HepG2 (cell line): Measurements from ENCODE around the gene GPR173. TPM values are rescaled to one million over a fixed set of nuclear protein-coding genes. Genes with fewer than 3 reads are reported as not detected.

Source experiments
- ATAC-seq: fragments of 200-7000 bp; cut with Tn5 transposase; 3 replicates; pipeline ENCODE4 v1.9.1; 2020; ENCODE audit warnings: mild to moderate bottlenecking, moderate library complexity
- BruUV-seq: library from RNA; stranded (reverse); fragments of 400-500 nt; replicated peaks from 2 replicates; lab custom pipeline; 2021; lab: Mats Ljungman, UMichigan
- CTCF ChIA-PET: fragments of 300-600 bp; formaldehyde crosslinking; extraction: SDS; loops from one replicate; lab custom pipeline; 2021; ENCODE audit warnings: low total read pairs, inconsistent platforms, low intra/inter-chr PET ratio; lab: Yijun Ruan, JAX
- POLR2A ChIA-PET: fragments of 350-600 bp; sonication (Branson Sonifier 250); formaldehyde crosslinking; loops from one replicate; lab custom pipeline; 2020; ENCODE audit warnings: antibody characterized with exemption, inconsistent platforms; lab: Yijun Ruan, JAX
- DNase-seq: peaks from one replicate; pipeline ENCODE4 v3.0.0-alpha.2; 2015; ENCODE audit warnings: low spot score
- FAIRE-seq: peaks from 3 replicates; lab custom pipeline; 2011; peaks lifted over from hg19 to GRCh38; lab: Jason Lieb, UNC
- H2AFZ ChIP-seq: one replicate; pipeline ENCODE4 v1.6.1; 2011; ENCODE audit warnings: low read length, inconsistent platforms
- H3K27ac ChIP-seq: fragments of 300-600 bp; 3 replicates; pipeline ENCODE4 v1.8.0; 2011; ENCODE audit warnings: mixed run types, mild to moderate bottlenecking, mixed read lengths, low read length, inconsistent platforms; ENCODE audit not compliant: insufficient read depth; ENCODE audit errors: extremely low read length
- H3K27me3 ChIP-seq, 2 experiments: fragments of 200-600 bp in 1 of 2; 2 replicates in 1 of 2; 3 replicates in 1 of 2; pipeline versions ENCODE4 v1.6.0 to v1.8.0; 2011; ENCODE audit warnings: low read length in 2 of 2, mild to moderate bottlenecking in 2 of 2, moderate library complexity in 2 of 2, inconsistent platforms in 1 of 2; ENCODE audit not compliant: insufficient read depth in 2 of 2, control insufficient read depth in 1 of 2
- H3K36me3 ChIP-seq, 2 experiments: fragments of 200-600 bp in 1 of 2; replicated peaks in 1 of 2; 2 replicates in 1 of 2; 3 replicates in 1 of 2; pipeline versions ENCODE4 v1.5.1 to v1.8.0; 2011; ENCODE audit warnings: low read length in 2 of 2, inconsistent platforms in 1 of 2; ENCODE audit not compliant: insufficient read depth in 2 of 2, control insufficient read depth in 1 of 2
- H3K4me1 ChIP-seq: 2 replicates; pipeline ENCODE4 v1.5.1; 2012; ENCODE audit warnings: low read length, inconsistent platforms; ENCODE audit not compliant: insufficient read depth
- H3K4me2 ChIP-seq: 2 replicates; pipeline ENCODE4 v1.6.0; 2011; ENCODE audit warnings: low read depth, low read length, inconsistent platforms
- H3K4me3 ChIP-seq, 3 experiments: fragments of 200-600 bp in 1 of 3; sonication (generic), shearing (Covaris generic) in 1 of 3; replicated peaks in 1 of 3; 2 replicates each; pipeline ENCODE4 v1.5.1; 2011 to 2016; ENCODE audit warnings: low read length in 3 of 3, inconsistent platforms in 2 of 3, low read depth in 2 of 3, mild to moderate bottlenecking in 2 of 3, control low read depth in 1 of 3, mixed read lengths in 1 of 3; ENCODE audit not compliant: insufficient read depth in 1 of 3
- H3K79me2 ChIP-seq: one replicate; pipeline ENCODE4 v1.6.1; 2011; ENCODE audit warnings: low read length, inconsistent platforms; ENCODE audit not compliant: insufficient read depth
- H3K9ac ChIP-seq: 2 replicates; pipeline ENCODE4 v1.6.0; 2011; ENCODE audit warnings: mild to moderate bottlenecking, low read depth, low read length, inconsistent platforms; ENCODE audit not compliant: insufficient read depth
- H3K9me3 ChIP-seq: 2 replicates; pipeline ENCODE4 v1.5.1; 2012; ENCODE audit warnings: mild to moderate bottlenecking, low read length
- H4K20me1 ChIP-seq: 2 replicates; pipeline ENCODE4 v1.6.0; 2011; ENCODE audit warnings: inconsistent platforms, mild to moderate bottlenecking, low read length, moderate library complexity; ENCODE audit not compliant: insufficient read depth
- CC2D1A ChIP-seq: sonication (generic); formaldehyde crosslinking; IDR thresholded peaks from 2 replicates; pipeline ENCODE4 v1.8.1; 2023; ENCODE audit warnings: mild to moderate bottlenecking, missing genetic modification reagents
- CREM ChIP-seq, 2 experiments: sonication (generic) in 1 of 2; formaldehyde crosslinking in 1 of 2; IDR thresholded peaks; 2 replicates each; pipeline versions ENCODE4 v1.4.0 to v1.6.1; 2016 to 2020; ENCODE audit warnings: antibody characterized with exemption in 1 of 2, mild to moderate bottlenecking in 1 of 2, missing genetic modification reagents in 1 of 2
- DNMT3B ChIP-seq: conservative IDR thresholded peaks from 2 replicates; pipeline ENCODE4 v1.6.1; 2016; ENCODE audit warnings: missing biosample characterization, control low read depth
- EED ChIP-seq: sonication (generic); formaldehyde crosslinking; IDR thresholded peaks from 2 replicates; pipeline ENCODE4 v1.5.0; 2020; ENCODE audit warnings: mild to moderate bottlenecking, missing genetic modification reagents
- EZH2 ChIP-seq: conservative IDR thresholded peaks from 2 replicates; pipeline ENCODE4 v1.6.1; 2012; ENCODE audit warnings: mild to moderate bottlenecking, low read depth, low read length, moderate library complexity
- HCFC1 ChIP-seq: fragments of 150-350 bp; IDR thresholded peaks from 2 replicates; pipeline ENCODE4 v1.6.1; 2014; ENCODE audit warnings: low read depth, low read length
- MXI1 ChIP-seq: IDR thresholded peaks from 3 replicates; pipeline ENCODE4 v1.6.1; 2012; ENCODE audit warnings: low read depth, low read length, inconsistent platforms, borderline replicate concordance
- NFYB ChIP-seq: sonication (generic); formaldehyde crosslinking; IDR thresholded peaks from 2 replicates; pipeline ENCODE4 v1.4.0; 2020; ENCODE audit warnings: missing genetic modification reagents
- NR2F6 ChIP-seq, 2 experiments: IDR thresholded peaks; 2 replicates each; pipeline ENCODE4 v1.6.1; 2016; ENCODE audit warnings: antibody characterized with exemption in 1 of 2, mild to moderate bottlenecking in 1 of 2
- TGIF2 ChIP-seq: IDR thresholded peaks from 2 replicates; pipeline ENCODE4 v1.6.1; 2016; ENCODE audit warnings: control low read depth, missing compliant biosample characterization
- THYN1 ChIP-seq: sonication (generic); formaldehyde crosslinking; IDR thresholded peaks from 2 replicates; pipeline ENCODE4 v1.8.1; 2023; ENCODE audit warnings: low read depth, mild to moderate bottlenecking, moderate library complexity, missing genetic modification reagents, borderline replicate concordance
- ZNF230 ChIP-seq: sonication (generic); formaldehyde crosslinking; IDR thresholded peaks from 2 replicates; pipeline ENCODE4 v1.4.0; 2020; ENCODE audit warnings: mild to moderate bottlenecking, missing genetic modification reagents
- ZNF441 ChIP-seq: sonication (generic); formaldehyde crosslinking; IDR thresholded peaks from 2 replicates; pipeline ENCODE4 v1.7.0; 2021; ENCODE audit warnings: missing genetic modification reagents, borderline replicate concordance
- ZNF7 ChIP-seq: IDR thresholded peaks from 2 replicates; pipeline ENCODE4 v1.6.1; 2016; ENCODE audit warnings: missing biosample characterization, missing genetic modification reagents
- WGBS: methylation state at CpG from one replicate; pipeline ENCODE4 v1.1.6; 2017; ENCODE audit warnings: low lambda C conversion rate; 5-methylcytosine and 5-hydroxymethylcytosine counted together
- in situ Hi-C: cut with HindIII; loops from 2 replicates; pipeline ENCODE4 v1.10.0; 2017; ENCODE audit warnings: low pct_unique_long_range_greater_than_20kb; ENCODE audit not compliant: extremely low pct_ligation_motif_present
- intact Hi-C: fragments of 100-400 bp; cut with micrococcal nuclease; formaldehyde crosslinking; loops from one replicate; pipeline ENCODE4 v1.10.0; 2022; ENCODE audit not compliant: unreplicated experiment
- polyA plus RNA-seq, 8 experiments: library from polyadenylated mRNA; depleted of rRNA in 3 of 8; stranded (reverse) in 7 of 8; unstranded in 1 of 8; fragments of >200 nt; fragmentation: Illumina TruSeq in 4 of 8; extraction: Trizol in 4 of 8; gene quantifications; 2 replicates each; pipeline versions ENCODE4 v1.2.1 to v1.2.3, GENCODE V29; 2011 to 2016; ENCODE audit warnings: low read depth in 4 of 8, missing spikeins in 1 of 8, mixed read lengths in 1 of 8; ENCODE audit not compliant: insufficient read depth in 1 of 8
- total RNA-seq, 5 experiments: library from RNA; depleted of rRNA; stranded (reverse); fragments of >200 nt; fragmentation: Illumina TruSeq; extraction: Trizol; gene quantifications; 2 replicates each; pipeline ENCODE4 v1.2.3, GENCODE V29; 2016; ENCODE audit warnings: low read depth in 1 of 5
- TF ChIP-seq, protein P1 (sequence below), 2 experiments: fragments of 450-650 bp in 1 of 2; sonication (generic) in 1 of 2; formaldehyde crosslinking; IDR thresholded peaks; 2 replicates each; pipeline versions ENCODE4 v1.5.0 to v1.8.0; 2020 to 2022; ENCODE audit warnings: mild to moderate bottlenecking in 1 of 2, missing genetic modification reagents in 1 of 2
- TF ChIP-seq, protein P2 (sequence below): sonication (generic); formaldehyde crosslinking; conservative IDR thresholded peaks from 2 replicates; pipeline ENCODE4 v1.4.0; 2020; ENCODE audit warnings: missing genetic modification reagents
- TF ChIP-seq, protein P3 (sequence below): sonication (generic); formaldehyde crosslinking; IDR thresholded peaks from 2 replicates; pipeline ENCODE4 v1.4.0; 2020; ENCODE audit warnings: mild to moderate bottlenecking, missing genetic modification reagents
- TF ChIP-seq, protein P4 (sequence below): sonication (generic); formaldehyde crosslinking; conservative IDR thresholded peaks from 2 replicates; pipeline ENCODE4 v1.5.0; 2020; ENCODE audit warnings: missing genetic modification reagents
- TF ChIP-seq, protein P5 (sequence below): IDR thresholded peaks from 2 replicates; pipeline ENCODE4 v1.6.1; 2016; ENCODE audit warnings: low read depth, control low read depth

The GPR173 gene
- total and polyA plus RNA-seq, 2 of the 13 experiments (the other 11 are each of a cell fraction or from before 2014, with no cell fraction given) = 0.04 TPM; not detected in 1

DNA sequence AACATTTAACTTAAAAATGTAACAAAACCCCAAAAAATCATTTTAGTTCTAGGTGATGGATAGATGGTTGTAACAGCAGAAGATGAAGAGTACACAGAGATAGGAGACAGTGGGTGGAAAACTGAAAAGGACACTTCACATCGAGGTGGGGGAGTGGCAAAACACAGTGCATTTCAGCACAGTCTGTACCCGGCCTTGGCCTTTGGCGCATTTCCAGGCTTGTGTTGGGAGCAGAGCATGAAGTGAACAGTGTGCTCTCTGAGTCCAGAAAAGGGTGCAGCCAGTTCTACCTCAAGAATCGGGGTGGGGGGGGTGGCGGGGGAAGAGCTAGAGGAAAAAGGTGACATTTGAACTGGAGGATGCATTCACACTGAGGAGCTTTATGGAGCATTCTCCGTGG is 37.9 kb downstream of the GPR173 start:
- Histone ChIP-seq H3K27me3 (no peaks in the 10 kb centered on the region), H2AFZ (no peak overlapping the region), H3K79me2 (peaks cover 7% of the 10 kb centered on the region), H3K4me2 (no peak overlapping the region), H3K9me3 (no peaks in the 10 kb centered on the region), H3K4me3 (no peak overlapping the region), H3K36me3 (peaks cover 4 to 5% of the 10 kb centered on the region in 2 experiments; a peak in 2 of 5 replicates), H3K27ac (no peak overlapping the region), H3K4me1 (peaks cover 13% of the 10 kb centered on the region; the same call in 1 of the 2 replicates), H4K20me1 (no peaks in the 10 kb centered on the region), H3K9ac (no peak overlapping the region)
- TF ChIP-seq ZNF230 (CRISPR knock-in tag) = no peak
- TF ChIP-seq ZNF441 = no peak
- no peak for TF ChIP-seq NFYB (CRISPR knock-in tag)
- TF ChIP-seq, protein P1, sequence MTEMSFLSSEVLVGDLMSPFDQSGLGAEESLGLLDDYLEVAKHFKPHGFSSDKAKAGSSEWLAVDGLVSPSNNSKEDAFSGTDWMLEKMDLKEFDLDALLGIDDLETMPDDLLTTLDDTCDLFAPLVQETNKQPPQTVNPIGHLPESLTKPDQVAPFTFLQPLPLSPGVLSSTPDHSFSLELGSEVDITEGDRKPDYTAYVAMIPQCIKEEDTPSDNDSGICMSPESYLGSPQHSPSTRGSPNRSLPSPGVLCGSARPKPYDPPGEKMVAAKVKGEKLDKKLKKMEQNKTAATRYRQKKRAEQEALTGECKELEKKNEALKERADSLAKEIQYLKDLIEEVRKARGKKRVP (CRISPR knock-in tag; IDR thresholded peaks at IDR 0.05) = no peak
- TF ChIP-seq, protein P2, sequence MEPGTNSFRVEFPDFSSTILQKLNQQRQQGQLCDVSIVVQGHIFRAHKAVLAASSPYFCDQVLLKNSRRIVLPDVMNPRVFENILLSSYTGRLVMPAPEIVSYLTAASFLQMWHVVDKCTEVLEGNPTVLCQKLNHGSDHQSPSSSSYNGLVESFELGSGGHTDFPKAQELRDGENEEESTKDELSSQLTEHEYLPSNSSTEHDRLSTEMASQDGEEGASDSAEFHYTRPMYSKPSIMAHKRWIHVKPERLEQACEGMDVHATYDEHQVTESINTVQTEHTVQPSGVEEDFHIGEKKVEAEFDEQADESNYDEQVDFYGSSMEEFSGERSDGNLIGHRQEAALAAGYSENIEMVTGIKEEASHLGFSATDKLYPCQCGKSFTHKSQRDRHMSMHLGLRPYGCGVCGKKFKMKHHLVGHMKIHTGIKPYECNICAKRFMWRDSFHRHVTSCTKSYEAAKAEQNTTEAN (CRISPR knock-in tag) = no peak
- no peak for TF ChIP-seq HCFC1
- TF ChIP-seq NR2F6 (IDR thresholded peaks at IDR 0.05) = no peak
- no peak for TF ChIP-seq NR2F6 (CRISPR knock-in tag; IDR thresholded peaks at IDR 0.05)
- no peak for TF ChIP-seq DNMT3B
- no peak for TF ChIP-seq THYN1 (CRISPR knock-in tag)
- TF ChIP-seq, protein P3, sequence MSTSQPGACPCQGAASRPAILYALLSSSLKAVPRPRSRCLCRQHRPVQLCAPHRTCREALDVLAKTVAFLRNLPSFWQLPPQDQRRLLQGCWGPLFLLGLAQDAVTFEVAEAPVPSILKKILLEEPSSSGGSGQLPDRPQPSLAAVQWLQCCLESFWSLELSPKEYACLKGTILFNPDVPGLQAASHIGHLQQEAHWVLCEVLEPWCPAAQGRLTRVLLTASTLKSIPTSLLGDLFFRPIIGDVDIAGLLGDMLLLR = no peak
- TF ChIP-seq, protein P4, sequence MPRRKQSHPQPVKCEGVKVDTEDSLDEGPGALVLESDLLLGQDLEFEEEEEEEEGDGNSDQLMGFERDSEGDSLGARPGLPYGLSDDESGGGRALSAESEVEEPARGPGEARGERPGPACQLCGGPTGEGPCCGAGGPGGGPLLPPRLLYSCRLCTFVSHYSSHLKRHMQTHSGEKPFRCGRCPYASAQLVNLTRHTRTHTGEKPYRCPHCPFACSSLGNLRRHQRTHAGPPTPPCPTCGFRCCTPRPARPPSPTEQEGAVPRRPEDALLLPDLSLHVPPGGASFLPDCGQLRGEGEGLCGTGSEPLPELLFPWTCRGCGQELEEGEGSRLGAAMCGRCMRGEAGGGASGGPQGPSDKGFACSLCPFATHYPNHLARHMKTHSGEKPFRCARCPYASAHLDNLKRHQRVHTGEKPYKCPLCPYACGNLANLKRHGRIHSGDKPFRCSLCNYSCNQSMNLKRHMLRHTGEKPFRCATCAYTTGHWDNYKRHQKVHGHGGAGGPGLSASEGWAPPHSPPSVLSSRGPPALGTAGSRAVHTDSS = no peak
- TF ChIP-seq EED (CRISPR knock-in tag) = no peak
- TF ChIP-seq EZH2 = no peak
- TF ChIP-seq CREM (IDR thresholded peaks at IDR 0.05) = no peak
- no peak for TF ChIP-seq CREM (CRISPR knock-in tag; IDR thresholded peaks at IDR 0.05)
- no peak for TF ChIP-seq TGIF2 (CRISPR knock-in tag)
- TF ChIP-seq MXI1 = no peak
- TF ChIP-seq, protein P5, sequence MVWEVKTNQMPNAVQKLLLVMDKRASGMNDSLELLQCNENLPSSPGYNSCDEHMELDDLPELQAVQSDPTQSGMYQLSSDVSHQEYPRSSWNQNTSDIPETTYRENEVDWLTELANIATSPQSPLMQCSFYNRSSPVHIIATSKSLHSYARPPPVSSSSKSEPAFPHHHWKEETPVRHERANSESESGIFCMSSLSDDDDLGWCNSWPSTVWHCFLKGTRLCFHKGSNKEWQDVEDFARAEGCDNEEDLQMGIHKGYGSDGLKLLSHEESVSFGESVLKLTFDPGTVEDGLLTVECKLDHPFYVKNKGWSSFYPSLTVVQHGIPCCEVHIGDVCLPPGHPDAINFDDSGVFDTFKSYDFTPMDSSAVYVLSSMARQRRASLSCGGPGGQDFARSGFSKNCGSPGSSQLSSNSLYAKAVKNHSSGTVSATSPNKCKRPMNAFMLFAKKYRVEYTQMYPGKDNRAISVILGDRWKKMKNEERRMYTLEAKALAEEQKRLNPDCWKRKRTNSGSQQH (CRISPR knock-in tag) = no peak
- no peak for TF ChIP-seq ZNF7 (CRISPR knock-in tag)
- TF ChIP-seq CC2D1A (CRISPR knock-in tag) = no peak
- intact Hi-C loops (no loop called here), in situ Hi-C loops (no loop called here)
- no peak for FAIRE-seq
- ATAC-seq = no peak
- WGBS = 41% methylated on average over 5 of the region's 6 CpGs
- no peak for DNase-seq
- ChIA-PET POLR2A (no interaction called here), CTCF (no interaction called here)
- BruUV-seq = no TSS peak
